NCI-H524 (cell line): ENCODE data around the gene USP10.

Source experiments
- DNase-seq, 2 experiments: peaks; one replicate each; lab custom pipeline; 2025; lab: John Stamatoyannopoulos, UW

Gene USP10

GRCh38 chr16:84773312-84773711 lies 73.5 kb downstream of the USP10 start:
- peak; percentile 22 to 51 for DNase-seq

- no peak for DNase-seq
Observed at GRCh38 chr16:84774810-84775209, 75.0 kb downstream of the USP10 start.

- no peak for DNase-seq
Observed at GRCh38 chr16:84775262-84775810, 75.5 kb downstream of the USP10 start.

- no peak for DNase-seq
Observed at GRCh38 chr16:84777435-84777834, 77.6 kb downstream of the USP10 start.

GRCh38 chr16:84778720-84779119 lies 78.9 kb downstream of the USP10 start:
- DNase-seq, result no peak

- no peak for DNase-seq
Observed at GRCh38 chr16:84780063-84780462, 80.3 kb downstream of the USP10 start.

- DNase-seq, result peak in 1 of 2 experiments; percentile 51
Observed at GRCh38 chr16:84780544-84781376, 81.0 kb downstream of the USP10 start.

- no peak for DNase-seq
Observed at GRCh38 chr16:84782846-84783245, 83.0 kb downstream of the USP10 start.

GRCh38 chr16:84785843-84786581 lies 86.2 kb downstream of the USP10 start:
- DNase-seq, result no peak

- DNase-seq, result no peak
Observed at GRCh38 chr16:84786605-84787262, 86.9 kb downstream of the USP10 start.

GRCh38 chr16:84787263-84787622 lies 87.4 kb downstream of the USP10 start:
- no peak for DNase-seq

- no peak for DNase-seq
Observed at GRCh38 chr16:84788920-84789391, 89.2 kb downstream of the USP10 start.

- no peak for DNase-seq
Observed at GRCh38 chr16:84789431-84789830, 89.6 kb downstream of the USP10 start.

- DNase-seq, result peak; percentile 73 to 82
Observed at GRCh38 chr16:84790301-84790700, 90.5 kb downstream of the USP10 start.

- peak; percentile 89 to 93 for DNase-seq
Observed at GRCh38 chr16:84791088-84791487, 91.3 kb downstream of the USP10 start.

- DNase-seq, result peak in 1 of 2 experiments; percentile 57
Observed at GRCh38 chr16:84791501-84791900, 91.7 kb downstream of the USP10 start.

GRCh38 chr16:84794186-84794585 lies 94.4 kb downstream of the USP10 start:
- DNase-seq, result no peak

GRCh38 chr16:84794626-84795025 lies 94.8 kb downstream of the USP10 start:
- DNase-seq, result no peak

GRCh38 chr16:84795329-84796053 lies 95.7 kb downstream of the USP10 start:
- DNase-seq, result no peak

GRCh38 chr16:84800158-84800978 lies 100.6 kb downstream of the USP10 start:
- DNase-seq, result peak in 1 of 2 experiments; percentile 48

GRCh38 chr16:84803146-84803545 lies 103.3 kb downstream of the USP10 start:
- DNase-seq, result no peak
